SIG-M5 (cell line): ENCODE data around the gene TCF12.

ENCODE experiments used
- DNase-seq: peaks from one replicate; lab custom pipeline; 2025; lab: John Stamatoyannopoulos, UW

Gene TCF12

DNA sequence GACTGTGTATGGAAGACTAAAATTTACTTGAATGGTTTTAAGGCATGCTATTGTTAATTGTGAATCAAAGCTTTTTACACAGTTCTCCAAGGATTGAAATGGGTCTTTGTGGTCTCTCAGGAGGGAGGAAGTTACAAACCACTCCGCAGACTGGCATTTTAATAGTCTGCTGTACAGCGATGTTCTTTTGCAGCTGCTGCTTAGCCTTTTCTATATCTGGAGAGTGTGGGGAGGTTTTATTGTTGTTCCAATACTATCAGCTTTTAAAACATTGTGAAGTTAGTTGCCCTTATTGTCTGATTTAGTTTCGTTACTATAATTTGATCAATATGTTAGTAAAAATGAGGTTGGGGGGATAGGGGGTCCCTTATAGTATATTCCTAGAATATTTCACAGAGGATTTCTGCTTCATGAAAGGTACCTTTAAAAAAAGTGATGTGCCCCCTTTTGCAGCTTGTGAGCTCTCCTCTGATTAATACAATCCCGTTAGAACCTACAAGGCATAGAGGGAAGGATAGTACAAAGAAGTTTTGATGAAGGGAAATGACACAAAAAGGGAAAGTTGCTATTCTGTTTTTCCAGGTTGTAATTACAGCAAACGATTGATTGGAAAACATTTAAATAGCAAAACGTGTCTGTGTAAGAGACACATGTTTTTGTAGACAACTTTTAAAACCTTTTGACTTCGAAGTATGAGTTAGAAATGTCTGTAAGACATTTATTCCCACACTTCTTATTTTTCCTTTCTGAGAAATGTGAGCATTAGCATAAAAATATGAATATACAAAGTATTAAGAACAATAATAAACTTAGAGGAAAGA lies 299.5 kb downstream of the TCF12 start:
- DNase-seq, result no peak

DNA sequence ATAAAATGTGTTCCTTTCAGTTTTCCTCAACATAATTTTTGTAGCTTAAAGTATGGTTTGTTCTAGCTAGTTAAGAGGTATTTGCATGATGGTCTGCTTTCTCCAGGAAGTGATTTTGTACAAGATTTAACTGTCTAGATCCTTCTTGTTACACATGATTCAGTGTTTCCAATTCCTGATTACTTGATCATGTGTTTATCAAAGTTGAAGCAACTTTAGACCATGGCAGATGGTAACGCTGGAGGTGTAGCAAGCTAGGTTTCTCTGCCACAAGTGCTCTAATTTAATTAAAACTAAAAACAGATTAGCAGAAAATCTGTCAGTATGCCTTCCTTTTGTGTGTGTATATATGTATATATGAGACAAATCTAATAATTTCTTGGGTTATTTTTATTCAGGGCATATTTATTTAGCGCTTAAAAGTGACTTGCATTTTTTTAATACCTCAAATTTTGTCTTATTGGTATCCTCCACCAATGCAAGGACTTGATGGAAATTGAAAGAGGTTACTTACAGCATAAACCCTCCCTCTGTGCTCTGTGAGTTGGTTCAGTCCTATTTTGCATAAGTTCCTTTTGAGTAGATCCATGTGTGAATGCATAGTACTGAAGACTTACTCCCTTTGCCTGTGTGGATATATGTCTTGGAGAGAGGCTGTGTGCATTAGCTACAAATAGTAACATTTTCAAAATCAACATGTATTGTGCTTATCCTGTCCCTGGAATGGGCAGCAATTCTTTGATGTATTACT lies 300.6 kb downstream of the TCF12 start:
- DNase-seq, result no peak

DNA sequence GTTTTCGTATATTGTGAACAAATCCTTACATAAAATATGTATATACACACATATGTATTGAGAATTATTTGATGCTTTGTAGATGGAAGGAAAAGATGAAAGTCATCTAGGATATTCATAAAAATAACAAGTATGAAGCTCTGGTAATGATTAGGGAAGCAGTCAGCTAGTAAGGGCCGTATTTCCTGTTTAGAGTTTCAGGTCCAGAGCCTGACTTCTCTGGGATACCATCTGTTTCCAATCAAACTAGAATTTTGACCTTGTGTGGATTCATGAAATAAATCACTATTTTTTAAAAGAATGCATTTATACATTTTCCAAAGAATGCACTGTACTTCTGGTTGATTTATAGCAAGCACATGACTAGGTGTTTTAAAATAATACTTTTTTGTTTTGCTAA lies 301.8 kb downstream of the TCF12 start:
- no peak for DNase-seq

GRCh38 chr15:57221134-57221533 lies 302.7 kb downstream of the TCF12 start:
- DNase-seq, result no peak

DNA sequence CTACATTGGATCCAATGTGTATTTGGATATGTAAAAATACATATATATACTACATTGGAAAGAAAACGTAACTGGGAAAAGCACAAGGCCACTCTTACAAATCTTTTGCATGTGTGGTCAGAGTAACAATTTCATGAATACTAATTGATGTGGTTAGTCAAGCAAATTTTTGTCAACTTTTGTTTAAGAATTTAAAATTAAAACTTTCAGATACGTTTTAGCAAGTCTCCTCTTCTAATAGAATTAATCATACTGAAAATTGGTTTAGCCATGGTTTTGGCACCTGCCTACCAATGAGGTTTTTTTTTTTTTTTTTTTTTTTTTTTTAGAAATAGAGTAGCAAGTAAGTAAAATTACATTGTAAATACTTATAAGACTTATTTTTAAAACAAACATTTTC lies 304.9 kb downstream of the TCF12 start:
- DNase-seq, result no peak

DNA sequence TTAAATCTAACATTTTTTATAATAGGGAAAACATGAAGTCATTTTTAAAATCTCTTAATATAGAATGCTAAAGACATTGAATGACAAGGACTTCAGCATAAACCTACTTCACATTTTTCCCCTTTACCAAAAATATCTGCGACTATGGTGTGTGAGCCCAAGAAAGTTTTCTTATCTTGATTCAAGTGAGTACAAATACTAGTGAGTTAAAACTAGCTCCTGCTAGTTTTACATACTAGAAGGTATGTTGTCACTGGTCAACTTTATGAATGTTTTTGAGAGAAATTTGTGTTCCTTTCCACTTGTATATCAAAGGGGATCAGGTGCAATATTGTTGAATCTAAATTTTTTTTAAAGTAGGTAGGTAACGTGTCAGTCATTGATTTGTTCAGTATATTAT lies 305.4 kb downstream of the TCF12 start:
- DNase-seq, result no peak

DNA sequence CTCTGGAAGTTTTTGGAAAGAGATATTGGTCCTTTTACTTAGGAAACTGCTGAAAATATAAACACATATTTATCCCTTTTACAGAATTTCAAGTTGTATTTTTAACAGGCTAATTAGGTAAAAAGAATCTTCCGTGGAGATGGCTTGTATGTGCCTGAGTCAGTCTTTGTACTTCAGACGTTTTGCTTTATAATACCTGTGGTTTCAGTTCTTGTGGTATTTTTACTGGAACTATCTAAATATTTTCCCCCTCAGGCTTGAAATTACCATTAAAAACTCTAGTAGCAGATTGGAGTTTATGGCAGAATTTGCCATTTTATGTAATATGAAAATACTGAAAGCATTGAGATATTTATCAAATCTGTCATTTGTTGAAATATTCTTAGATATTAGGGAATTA lies 306.2 kb downstream of the TCF12 start:
- DNase-seq, result no peak

DNA sequence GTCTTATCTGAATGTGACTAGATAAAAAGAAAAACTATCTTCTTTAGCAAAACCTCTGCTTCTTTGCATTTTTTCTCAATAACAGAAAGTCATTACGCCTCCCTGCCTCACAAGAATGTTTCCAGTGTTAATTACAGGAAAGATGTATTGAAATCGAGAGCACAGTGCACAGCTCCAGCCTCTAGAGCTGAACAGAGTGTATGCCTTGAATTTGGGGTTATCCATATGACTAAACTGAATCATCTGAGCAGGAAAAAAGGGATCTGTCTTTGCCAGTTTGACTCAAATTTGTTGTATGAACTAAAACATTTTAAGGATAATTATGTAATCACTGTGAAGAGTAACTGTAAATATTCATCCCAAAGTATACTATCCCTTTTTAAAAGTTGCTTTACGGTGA lies 308.7 kb downstream of the TCF12 start:
- DNase-seq, result no peak

- DNase-seq, result no peak
Measured at GRCh38 chr15:57227899-57228298, 309.5 kb downstream of the TCF12 start.

DNA sequence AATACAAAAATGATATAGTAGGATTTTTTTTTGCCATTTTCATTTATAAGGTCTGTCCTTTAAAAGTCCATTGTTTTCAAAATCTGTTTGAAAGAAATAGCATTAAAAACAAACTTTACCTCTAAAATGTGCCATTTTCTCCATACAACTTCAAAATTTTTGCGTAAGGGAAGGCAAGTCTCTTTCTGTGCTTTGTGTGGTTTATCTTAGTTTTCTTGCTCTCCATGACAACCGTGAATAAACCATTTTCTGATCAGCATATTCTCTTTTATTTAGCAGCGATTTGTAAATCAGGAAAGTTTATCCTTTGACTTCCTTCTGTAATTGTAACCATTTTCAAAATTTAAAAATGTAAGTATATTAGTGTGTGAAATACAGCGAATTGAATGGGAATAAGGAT lies 310.0 kb downstream of the TCF12 start:
- DNase-seq, result no peak

DNA sequence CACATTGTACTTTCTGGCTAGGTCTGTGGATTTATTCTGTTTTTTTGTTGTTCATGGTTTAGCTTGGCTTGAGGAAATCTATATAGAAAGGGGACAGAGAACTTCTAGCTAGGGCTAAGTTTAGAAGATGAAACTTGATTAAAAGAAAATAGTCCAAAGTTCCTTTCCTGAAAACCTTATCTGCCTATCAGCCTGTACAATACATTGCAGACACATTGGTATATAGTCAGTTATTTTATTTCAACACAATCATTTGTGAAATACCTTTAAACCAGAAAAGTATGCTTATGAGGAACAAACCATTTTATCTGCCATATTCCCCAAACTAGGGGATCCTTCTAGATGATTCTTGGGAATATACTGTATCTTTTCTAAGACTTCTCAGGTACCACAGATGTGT lies 310.6 kb downstream of the TCF12 start:
- no peak for DNase-seq

DNA sequence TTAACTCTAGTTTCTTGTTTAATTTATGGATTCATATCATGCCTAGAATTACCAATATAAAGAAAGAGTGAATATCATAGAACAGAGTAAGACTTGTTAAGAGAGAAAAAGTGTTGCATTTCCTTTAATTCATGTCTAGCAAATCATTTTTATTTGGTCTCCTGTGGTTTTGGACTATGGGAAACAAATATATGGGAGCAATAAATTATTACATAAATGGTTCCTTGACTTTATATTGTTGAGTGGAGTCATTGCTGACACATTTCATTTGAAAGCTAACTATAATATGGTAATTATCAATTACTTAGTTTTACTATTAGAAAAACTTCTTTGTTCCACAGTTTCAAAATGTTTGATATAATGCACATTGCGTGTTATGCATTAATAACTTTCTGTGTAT lies 313.1 kb downstream of the TCF12 start:
- DNase-seq, result no peak

DNA sequence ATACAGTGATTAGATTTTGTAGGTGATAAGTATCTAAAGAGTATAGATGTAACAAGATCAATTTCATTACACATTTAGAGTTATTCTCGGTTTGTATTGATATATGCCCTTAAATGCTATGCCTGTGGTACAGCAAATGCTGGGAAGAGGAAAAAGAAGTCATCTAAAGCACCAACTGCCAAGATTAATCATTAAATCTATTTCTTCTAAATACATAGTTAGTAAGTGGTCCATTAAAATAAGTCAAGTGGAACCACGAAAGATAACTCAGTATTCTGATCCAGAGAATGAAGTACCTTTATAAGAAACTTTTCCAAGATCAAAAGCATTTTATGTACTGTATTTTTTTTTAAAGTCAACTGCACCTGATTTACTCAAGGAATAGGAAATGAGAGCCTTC lies 315.7 kb downstream of the TCF12 start:
- no peak for DNase-seq

DNA sequence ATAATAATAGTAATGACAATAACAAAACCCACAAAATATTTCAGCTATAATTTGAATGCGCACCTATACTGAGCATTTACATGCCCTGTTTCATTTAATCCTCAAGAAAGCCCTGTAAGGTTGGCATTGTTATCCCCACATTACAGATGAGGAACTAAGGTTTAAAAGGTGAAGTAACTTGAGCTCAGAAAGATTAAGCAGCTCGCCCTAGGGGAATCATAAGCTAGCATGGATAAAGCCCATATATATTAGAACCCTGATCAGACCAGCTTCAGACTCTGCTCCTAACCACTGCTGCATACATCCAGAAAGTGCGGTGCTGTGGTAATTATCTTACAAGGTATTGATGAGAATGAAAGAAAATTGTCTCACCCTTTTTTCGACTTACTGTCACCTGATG lies 316.7 kb downstream of the TCF12 start:
- no peak for DNase-seq

DNA sequence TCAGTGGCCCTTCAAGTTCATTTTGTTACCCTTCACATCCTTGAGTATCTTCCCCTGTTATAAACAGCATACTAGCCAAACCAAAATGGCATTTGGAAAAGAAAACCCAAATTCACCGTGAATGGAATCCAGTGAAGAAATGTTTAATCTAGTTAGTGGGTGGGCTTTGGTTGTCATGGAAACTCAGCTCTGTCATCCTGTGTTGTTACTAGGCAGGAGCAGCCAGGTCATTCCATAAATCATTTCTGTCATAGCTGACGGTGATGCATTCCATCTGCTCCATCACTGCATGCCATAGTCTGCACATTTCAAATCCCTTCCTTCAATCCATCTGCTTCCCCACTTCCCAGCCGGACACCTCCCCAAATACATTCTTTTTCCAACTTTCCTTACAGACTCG lies 317.4 kb downstream of the TCF12 start:
- no peak for DNase-seq

GRCh38 chr15:57236561-57237300 lies 318.3 kb downstream of the TCF12 start:
- no peak for DNase-seq

DNA sequence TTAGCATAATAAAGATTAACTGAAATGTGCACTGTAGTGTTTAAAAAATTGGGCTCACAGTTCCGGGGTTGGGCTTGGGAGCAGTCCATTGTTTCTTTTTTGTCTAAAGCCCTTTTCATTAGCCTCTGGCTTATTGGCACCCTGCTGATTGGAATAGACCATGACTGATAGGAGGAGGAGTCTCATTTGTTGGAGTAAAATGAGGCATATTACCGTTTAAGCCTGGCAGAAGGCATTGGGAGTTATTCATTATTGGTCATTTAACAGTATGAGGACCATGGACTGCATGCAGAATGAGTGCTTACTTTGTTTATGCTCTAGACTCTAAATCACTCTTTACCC lies 318.8 kb downstream of the TCF12 start:
- no peak for DNase-seq

- no peak for DNase-seq
Measured at GRCh38 chr15:57237676-57238075, 319.2 kb downstream of the TCF12 start.

DNA sequence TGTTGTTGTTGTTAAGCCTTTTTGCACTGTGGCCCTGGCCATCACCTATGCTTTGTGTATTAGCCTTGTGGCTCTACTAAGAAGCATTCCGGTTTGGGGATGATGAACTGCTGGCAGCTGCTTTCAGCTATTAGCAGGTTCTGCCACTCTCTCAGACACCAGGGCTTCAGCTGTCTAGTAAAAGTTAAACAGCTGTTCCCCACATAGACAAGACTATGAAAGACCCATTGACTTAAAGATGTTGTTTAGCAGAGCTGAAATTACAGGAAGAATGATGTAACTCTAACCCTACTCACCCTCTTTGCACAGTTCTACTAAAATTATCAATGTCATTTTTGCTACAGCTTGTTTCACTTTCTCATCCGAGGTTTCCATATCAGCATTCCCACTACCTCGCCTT lies 326.7 kb downstream of the TCF12 start:
- DNase-seq, result no peak

GRCh38 chr15:57245714-57246113 lies 327.3 kb downstream of the TCF12 start:
- DNase-seq, result no peak

- no peak for DNase-seq
Measured at GRCh38 chr15:57248074-57248473, 329.6 kb downstream of the TCF12 start.

GRCh38 chr15:57251308-57251707 lies 332.9 kb downstream of the TCF12 start:
- DNase-seq, result no peak

- no peak for DNase-seq
Measured at GRCh38 chr15:57251941-57252340, 333.5 kb downstream of the TCF12 start.
